Natural killer cell (primary cell): ENCODE measurements around the gene WDR43. TPM values are rescaled to one million over a fixed set of nuclear protein-coding genes. Genes with fewer than 3 reads are reported as not detected.

Experiments
- ATAC-seq, 3 donors: fragments of 150-1000 bp in 2 of 3; fragments of 200-7000 bp in 1 of 3; cut with Tn5 transposase; 1 replicate in 1 of 3; 2 replicates in 2 of 3; pipeline ENCODE4 v1.10.0; 2021; ENCODE audit warnings: mild to moderate bottlenecking in 2 of 3, moderate library complexity in 2 of 3
- DNase-seq, 2 donors: peaks; one replicate each; pipeline versions ENCODE4 v3.0.0 to v3.0.0-alpha.2; 2013 to 2021; ENCODE audit warnings: mixed read lengths in 1 of 2
- H3K27ac ChIP-seq: one replicate; pipeline ENCODE4 v1.5.1; 2013; ENCODE audit warnings: mild to moderate bottlenecking, low read length
- H3K27me3 ChIP-seq: one replicate; pipeline ENCODE4 v1.6.1; 2013; ENCODE audit warnings: low read length; ENCODE audit not compliant: control insufficient read depth, insufficient read depth
- H3K36me3 ChIP-seq: one replicate; pipeline ENCODE4 v1.6.1; 2013; ENCODE audit warnings: low read length; ENCODE audit not compliant: control insufficient read depth, insufficient read depth
- H3K4me1 ChIP-seq: one replicate; pipeline ENCODE4 v1.6.1; 2013; ENCODE audit warnings: low read length; ENCODE audit not compliant: control insufficient read depth, insufficient read depth
- H3K4me3 ChIP-seq: one replicate; pipeline ENCODE4 v1.5.1; 2013; ENCODE audit warnings: low read length
- H3K9me3 ChIP-seq: one replicate; pipeline ENCODE4 v1.6.1; 2013; ENCODE audit warnings: low read length; ENCODE audit not compliant: control insufficient read depth, insufficient read depth
- H3K27ac Mint-ChIP-seq, 2 donors: one replicate each; pipeline ENCODE4 v1.8.0; 2022; ENCODE audit warnings: mild to moderate bottlenecking in 2 of 2, mixed read lengths in 2 of 2, moderate library complexity in 1 of 2
- H3K27me3 Mint-ChIP-seq, 2 donors: one replicate each; pipeline ENCODE4 v1.8.0; 2022; ENCODE audit warnings: low read depth in 2 of 2, mixed read lengths in 2 of 2
- H3K36me3 Mint-ChIP-seq: one replicate; pipeline ENCODE4 v1.8.0; 2022; ENCODE audit warnings: mixed read lengths
- H3K4me1 Mint-ChIP-seq, 2 donors: one replicate each; pipeline ENCODE4 v1.8.0; 2022; ENCODE audit warnings: mixed read lengths in 2 of 2
- H3K4me3 Mint-ChIP-seq: one replicate; pipeline ENCODE4 v1.8.0; 2022; ENCODE audit warnings: mild to moderate bottlenecking, moderate library complexity, mixed read lengths
- H3K9me3 Mint-ChIP-seq, 2 donors: one replicate each; pipeline ENCODE4 v1.8.0; 2022; ENCODE audit warnings: mixed read lengths in 2 of 2
- WGBS: methylation state at CpG from one replicate; pipeline ENCODE4 v1.1.7; 2013; ENCODE audit warnings: missing lambda C conversion rate; ENCODE audit not compliant: insufficient coverage; 5-methylcytosine and 5-hydroxymethylcytosine counted together
- intact Hi-C: fragments of 100-400 bp; cut with micrococcal nuclease; formaldehyde crosslinking; loops from one replicate; pipeline ENCODE4 v1.14.2; 2022
- total RNA-seq, 4 donors: library from RNA; stranded (reverse); fragments of 120-200 nt in 1 of 4; gene quantifications; one replicate each; pipeline versions ENCODE4 v1.2.3 to v1.2.4, GENCODE V29; 2013 to 2022
- TF ChIP-seq, protein P1 (sequence below): fragments of 200-600 bp; IDR thresholded peaks from one replicate; pipeline ENCODE4 v1.8.0; 2022; ENCODE audit warnings: antibody characterized with exemption

Gene WDR43
- total RNA-seq, 3 donors from 2014 or later (not counting 1 experiment from before 2014, with no cell fraction given): 45.1 to 53.2 (median 49.1) TPM

DNA sequence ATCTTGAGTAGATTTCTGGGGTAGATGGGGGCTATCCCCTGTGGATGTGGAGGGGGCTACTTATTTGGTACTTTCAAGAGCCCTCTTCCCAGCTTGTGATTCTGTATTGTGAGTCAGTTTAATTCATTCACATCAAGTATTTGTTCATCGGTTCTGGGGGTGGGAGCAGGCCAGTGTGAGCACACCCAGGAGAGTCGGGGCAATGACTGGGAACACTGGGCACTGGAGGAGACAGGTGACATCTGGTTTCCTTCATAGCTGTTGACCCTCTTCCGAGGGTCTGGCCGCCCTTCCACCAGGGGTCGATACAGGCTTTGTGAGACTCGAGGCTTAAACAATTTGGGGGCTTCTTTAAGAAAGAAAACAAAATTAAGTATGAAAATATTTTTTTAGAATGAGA lies 84.1 kb downstream of the WDR43 start:
- intact Hi-C loops: no loop called here
- Mint-ChIP-seq H3K4me3 (no peak overlapping the region), H3K9me3 (no peaks in the 10 kb centered on the region), H3K27ac (peak overlapping the region in 1 of 2 donors; percentile 14), H3K36me3 (no peaks in the 10 kb centered on the region), H3K27me3 (no peaks in the 10 kb centered on the region), H3K4me1 (peaks cover 0 to under 1% of the 10 kb centered on the region in 2 donors)
- Histone ChIP-seq H3K36me3 (no peaks in the 10 kb centered on the region), H3K4me3 (no peak overlapping the region), H3K27ac (no peak overlapping the region), H3K27me3 (no peaks in the 10 kb centered on the region), H3K4me1 (no peaks in the 10 kb centered on the region), H3K9me3 (no peaks in the 10 kb centered on the region)
- ATAC-seq (no peak), DNase-seq (no peak)
- TF ChIP-seq, protein P1, sequence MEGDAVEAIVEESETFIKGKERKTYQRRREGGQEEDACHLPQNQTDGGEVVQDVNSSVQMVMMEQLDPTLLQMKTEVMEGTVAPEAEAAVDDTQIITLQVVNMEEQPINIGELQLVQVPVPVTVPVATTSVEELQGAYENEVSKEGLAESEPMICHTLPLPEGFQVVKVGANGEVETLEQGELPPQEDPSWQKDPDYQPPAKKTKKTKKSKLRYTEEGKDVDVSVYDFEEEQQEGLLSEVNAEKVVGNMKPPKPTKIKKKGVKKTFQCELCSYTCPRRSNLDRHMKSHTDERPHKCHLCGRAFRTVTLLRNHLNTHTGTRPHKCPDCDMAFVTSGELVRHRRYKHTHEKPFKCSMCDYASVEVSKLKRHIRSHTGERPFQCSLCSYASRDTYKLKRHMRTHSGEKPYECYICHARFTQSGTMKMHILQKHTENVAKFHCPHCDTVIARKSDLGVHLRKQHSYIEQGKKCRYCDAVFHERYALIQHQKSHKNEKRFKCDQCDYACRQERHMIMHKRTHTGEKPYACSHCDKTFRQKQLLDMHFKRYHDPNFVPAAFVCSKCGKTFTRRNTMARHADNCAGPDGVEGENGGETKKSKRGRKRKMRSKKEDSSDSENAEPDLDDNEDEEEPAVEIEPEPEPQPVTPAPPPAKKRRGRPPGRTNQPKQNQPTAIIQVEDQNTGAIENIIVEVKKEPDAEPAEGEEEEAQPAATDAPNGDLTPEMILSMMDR: no peak
- 75% methylated on average over 6 of the region's 6 CpGs for WGBS

DNA sequence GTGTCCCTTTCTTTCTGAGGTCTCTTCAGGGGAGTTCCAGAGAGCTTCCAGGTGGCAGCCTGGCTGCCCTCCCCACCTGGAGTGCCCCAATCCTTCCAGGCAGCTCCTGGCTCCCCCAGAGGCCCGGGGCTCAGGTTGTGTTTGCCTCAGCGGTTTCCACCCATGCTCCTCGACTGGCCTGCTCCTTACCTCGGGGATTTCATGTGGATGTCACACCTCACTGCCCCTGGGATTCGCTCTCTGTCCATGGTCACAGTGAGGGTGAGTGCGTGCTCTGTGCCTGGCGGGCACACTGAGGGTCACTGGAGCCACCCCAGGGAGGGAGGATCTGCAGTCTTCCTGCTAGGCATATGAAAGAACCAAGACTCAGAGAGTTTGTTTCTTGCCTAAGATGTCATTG lies 84.6 kb downstream of the WDR43 start:
- intact Hi-C loops: no loop called here
- TF ChIP-seq, protein P1: no peak
- H3K4me1 ChIP-seq: no peaks in the 10 kb centered on the region
- no peak overlapping the region for H3K27ac ChIP-seq
- Mint-ChIP-seq H3K4me1 (no peaks in the 10 kb centered on the region), H3K9me3 (no peaks in the 10 kb centered on the region), H3K27ac (no peak overlapping the region), H3K4me3 (no peak overlapping the region), H3K36me3 (no peaks in the 10 kb centered on the region), H3K27me3 (no peaks in the 10 kb centered on the region)
- WGBS: 86% methylated on average over 7 of the region's 7 CpGs
- no peaks in the 10 kb centered on the region for H3K36me3 ChIP-seq
- ATAC-seq (no peak), DNase-seq (no peak)
- H3K27me3 ChIP-seq: no peaks in the 10 kb centered on the region
- H3K9me3 ChIP-seq: no peaks in the 10 kb centered on the region
- H3K4me3 ChIP-seq: no peak overlapping the region

DNA sequence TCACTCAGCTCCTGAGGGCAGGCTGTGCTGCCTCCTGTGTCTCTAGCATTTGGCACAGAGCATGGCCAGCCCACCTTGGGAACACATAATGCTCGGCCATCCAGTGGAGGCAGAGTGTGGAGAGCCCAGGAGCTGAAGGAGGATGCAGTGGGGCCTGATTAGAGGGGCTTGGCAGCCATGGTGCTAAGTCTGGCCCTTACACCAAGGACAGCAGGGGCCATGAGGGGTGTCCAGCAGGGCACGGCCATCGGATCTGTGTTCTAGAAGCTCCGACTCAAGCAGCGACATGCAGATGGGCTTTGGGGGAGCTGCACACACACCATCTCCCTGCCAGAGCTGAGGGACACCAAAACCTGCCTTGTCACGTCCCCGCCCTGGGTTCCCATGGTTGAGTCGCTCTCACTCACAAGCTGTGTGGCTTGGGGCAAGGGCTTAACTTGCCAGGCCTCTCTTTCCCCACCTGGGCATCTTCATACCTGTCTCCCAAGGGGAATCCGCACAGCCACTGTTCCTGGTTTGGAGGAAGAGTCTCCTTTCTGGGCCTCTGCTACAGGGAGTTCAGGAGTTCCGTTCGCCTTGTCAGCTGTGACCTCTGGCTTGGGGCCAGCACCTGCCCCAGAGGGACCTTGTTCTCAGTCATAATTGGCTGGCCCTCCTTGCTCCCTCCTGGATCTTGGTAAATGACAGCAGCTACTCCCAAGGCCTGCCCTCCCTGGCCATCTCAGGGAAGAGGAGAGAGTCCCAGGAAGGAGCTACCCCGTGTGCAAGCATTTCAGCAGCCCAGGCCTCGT lies 85.3 kb downstream of the WDR43 start:
- no peak overlapping the region for H3K4me3 Mint-ChIP-seq
- no peak overlapping the region for H3K27ac ChIP-seq
- WGBS: 81% methylated on average over 13 of the region's 13 CpGs
- TF ChIP-seq, protein P1: no peak
- no peaks in the 10 kb centered on the region for H3K36me3 ChIP-seq
- intact Hi-C loops: no loop called here
- DNase-seq (no peak), ATAC-seq (no peak)
- H3K9me3 ChIP-seq: no peaks in the 10 kb centered on the region
- H3K4me1 ChIP-seq: no peaks in the 10 kb centered on the region
- H3K27ac Mint-ChIP-seq: no peak overlapping the region
- H3K36me3 Mint-ChIP-seq: no peaks in the 10 kb centered on the region
- H3K4me3 ChIP-seq: no peak overlapping the region
- H3K9me3 Mint-ChIP-seq: no peaks in the 10 kb centered on the region
- no peaks in the 10 kb centered on the region for H3K27me3 Mint-ChIP-seq
- no peaks in the 10 kb centered on the region for H3K4me1 Mint-ChIP-seq
- H3K27me3 ChIP-seq: no peaks in the 10 kb centered on the region
